ENCODE results near the gene TEX13A. TPM values are rescaled to one million over a fixed set of nuclear protein-coding genes. Genes with fewer than 3 reads are reported as not detected.

The TEX13A gene
- total RNA-seq, 1 donor from 2014 or later: not detected

DNA sequence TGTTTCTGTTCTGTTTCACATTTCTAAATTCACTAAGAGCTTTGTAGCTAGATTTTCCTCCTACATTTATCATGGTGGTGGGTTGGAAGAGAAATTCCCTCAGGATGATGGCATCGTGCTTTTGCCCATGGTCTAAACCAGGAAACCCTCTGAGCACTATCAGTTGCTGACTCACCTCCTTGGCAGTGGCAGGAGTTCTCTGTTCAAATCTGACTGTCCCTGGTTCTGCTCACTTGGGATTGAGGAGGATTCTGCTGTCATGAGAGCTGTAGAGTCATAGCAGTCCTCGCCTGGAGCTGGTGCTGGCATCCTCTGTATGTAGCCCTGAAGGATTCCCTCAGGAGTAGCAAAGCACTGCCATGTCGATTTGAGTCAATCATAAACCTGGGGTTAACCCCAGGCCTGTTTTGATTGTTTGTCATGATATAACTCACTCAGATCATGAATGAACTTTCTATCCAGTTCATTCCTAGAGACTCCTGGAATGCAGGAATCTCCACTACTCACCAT, 9.4 kb downstream of the TEX13A start:
- Mint-ChIP-seq H3K36me3 (ENCODE audit: unreplicated experiment) (no peaks in the 10 kb centered on the region), H3K27ac (ENCODE audit: unreplicated experiment) (no peak overlapping the region), H3K9me3 (ENCODE audit: unreplicated experiment) (peaks cover 12% of the 10 kb centered on the region), H3K4me1 (ENCODE audit: unreplicated experiment) (no peaks in the 10 kb centered on the region), H3K4me3 (ENCODE audit: unreplicated experiment) (no peak overlapping the region), H3K27me3 (ENCODE audit: unreplicated experiment) (peaks cover 5% of the 10 kb centered on the region)
- TF ChIP-seq, protein P1, sequence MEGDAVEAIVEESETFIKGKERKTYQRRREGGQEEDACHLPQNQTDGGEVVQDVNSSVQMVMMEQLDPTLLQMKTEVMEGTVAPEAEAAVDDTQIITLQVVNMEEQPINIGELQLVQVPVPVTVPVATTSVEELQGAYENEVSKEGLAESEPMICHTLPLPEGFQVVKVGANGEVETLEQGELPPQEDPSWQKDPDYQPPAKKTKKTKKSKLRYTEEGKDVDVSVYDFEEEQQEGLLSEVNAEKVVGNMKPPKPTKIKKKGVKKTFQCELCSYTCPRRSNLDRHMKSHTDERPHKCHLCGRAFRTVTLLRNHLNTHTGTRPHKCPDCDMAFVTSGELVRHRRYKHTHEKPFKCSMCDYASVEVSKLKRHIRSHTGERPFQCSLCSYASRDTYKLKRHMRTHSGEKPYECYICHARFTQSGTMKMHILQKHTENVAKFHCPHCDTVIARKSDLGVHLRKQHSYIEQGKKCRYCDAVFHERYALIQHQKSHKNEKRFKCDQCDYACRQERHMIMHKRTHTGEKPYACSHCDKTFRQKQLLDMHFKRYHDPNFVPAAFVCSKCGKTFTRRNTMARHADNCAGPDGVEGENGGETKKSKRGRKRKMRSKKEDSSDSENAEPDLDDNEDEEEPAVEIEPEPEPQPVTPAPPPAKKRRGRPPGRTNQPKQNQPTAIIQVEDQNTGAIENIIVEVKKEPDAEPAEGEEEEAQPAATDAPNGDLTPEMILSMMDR (IDR thresholded peaks at IDR 0.05): no peak
- DNase-seq (ENCODE audit: extremely low spot score, unreplicated experiment): no peak

DNA sequence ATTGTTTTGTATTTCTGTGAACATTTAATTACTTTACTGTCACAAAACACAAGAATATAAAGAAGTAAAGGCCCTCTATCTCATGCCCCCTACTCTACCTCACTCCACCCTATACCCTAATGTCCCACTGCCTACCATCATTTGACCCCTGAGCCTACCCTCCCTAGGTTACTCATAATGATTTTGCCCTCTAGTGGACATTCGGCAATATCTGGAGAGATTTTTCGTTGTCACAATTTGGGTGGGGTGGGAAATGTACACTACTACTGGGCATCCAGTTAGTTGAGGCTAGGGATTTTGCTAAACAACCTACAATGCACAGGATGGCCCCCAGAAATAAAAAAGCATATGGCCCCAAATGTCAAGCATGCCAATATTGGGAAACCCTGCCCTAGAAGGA, 10.2 kb downstream of the TEX13A start:
- Mint-ChIP-seq H3K4me1 (ENCODE audit: unreplicated experiment) (no peaks in the 10 kb centered on the region), H3K9me3 (ENCODE audit: unreplicated experiment) (peaks cover 7% of the 10 kb centered on the region), H3K4me3 (ENCODE audit: unreplicated experiment) (no peak overlapping the region), H3K27me3 (ENCODE audit: unreplicated experiment) (peaks cover 5% of the 10 kb centered on the region), H3K27ac (ENCODE audit: unreplicated experiment) (no peak overlapping the region), H3K36me3 (ENCODE audit: unreplicated experiment) (no peaks in the 10 kb centered on the region)
- DNase-seq (ENCODE audit: extremely low spot score, unreplicated experiment): no peak
- TF ChIP-seq, protein P1 (IDR thresholded peaks at IDR 0.05): no peak

DNA sequence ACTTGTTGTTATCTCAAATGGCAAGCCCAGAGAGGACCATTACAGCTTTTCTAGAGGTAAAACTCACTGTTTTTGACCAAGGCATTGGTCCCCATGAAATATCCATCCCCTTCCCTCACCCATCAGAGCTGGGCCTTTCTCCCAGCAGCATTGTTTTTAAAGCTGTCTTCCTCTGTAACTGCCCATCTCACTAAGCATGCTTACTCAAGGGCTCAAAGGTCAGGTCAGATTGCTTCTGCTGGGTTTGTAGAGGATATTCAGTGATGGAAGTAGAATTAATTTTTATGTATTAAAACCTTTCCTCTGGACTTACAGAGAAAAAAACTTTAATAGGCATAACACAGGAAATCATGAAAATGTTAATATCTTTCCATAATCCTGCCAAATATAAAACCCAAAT, 11.1 kb downstream of the TEX13A start:
- H3K36me3 Mint-ChIP-seq (ENCODE audit: unreplicated experiment): no peaks in the 10 kb centered on the region
- TF ChIP-seq, protein P1 (IDR thresholded peaks at IDR 0.05): no peak
- peaks cover 3% of the 10 kb centered on the region for H3K27me3 Mint-ChIP-seq (ENCODE audit: unreplicated experiment)
- DNase-seq (ENCODE audit: extremely low spot score, unreplicated experiment): no peak
- H3K27ac Mint-ChIP-seq (ENCODE audit: unreplicated experiment): no peak overlapping the region
- H3K4me3 Mint-ChIP-seq (ENCODE audit: unreplicated experiment): no peak overlapping the region
- no peaks in the 10 kb centered on the region for H3K4me1 Mint-ChIP-seq (ENCODE audit: unreplicated experiment)
- no peaks in the 10 kb centered on the region for H3K9me3 Mint-ChIP-seq (ENCODE audit: unreplicated experiment)

DNA sequence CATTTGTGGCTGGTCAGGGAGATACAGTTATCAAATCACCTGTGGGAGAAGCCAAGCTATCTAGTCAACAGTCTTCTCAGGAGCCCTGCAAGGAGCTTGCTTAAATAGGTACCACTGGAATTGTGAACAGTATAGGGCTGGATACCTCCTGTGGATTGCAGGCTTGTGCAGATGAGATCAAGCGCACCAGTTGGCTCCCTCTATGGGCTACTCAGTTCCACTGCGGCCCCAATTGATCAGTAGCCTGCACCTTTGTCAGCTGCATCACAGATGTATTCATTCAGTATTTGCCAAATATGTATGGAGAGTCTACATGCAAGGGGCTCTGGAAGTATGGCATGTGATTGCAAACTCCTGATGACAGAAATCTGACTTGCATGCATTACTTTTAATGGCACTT, 28.6 kb downstream of the TEX13A start:
- DNase-seq (ENCODE audit: extremely low spot score, unreplicated experiment): no peak
- Mint-ChIP-seq H3K27ac (ENCODE audit: unreplicated experiment) (no peak overlapping the region), H3K4me3 (ENCODE audit: unreplicated experiment) (no peak overlapping the region), H3K27me3 (ENCODE audit: unreplicated experiment) (peaks cover 6% of the 10 kb centered on the region), H3K9me3 (ENCODE audit: unreplicated experiment) (no peaks in the 10 kb centered on the region), H3K4me1 (ENCODE audit: unreplicated experiment) (no peaks in the 10 kb centered on the region), H3K36me3 (ENCODE audit: unreplicated experiment) (no peaks in the 10 kb centered on the region)
- TF ChIP-seq, protein P1 (IDR thresholded peaks at IDR 0.05): peak; percentile 47

DNA sequence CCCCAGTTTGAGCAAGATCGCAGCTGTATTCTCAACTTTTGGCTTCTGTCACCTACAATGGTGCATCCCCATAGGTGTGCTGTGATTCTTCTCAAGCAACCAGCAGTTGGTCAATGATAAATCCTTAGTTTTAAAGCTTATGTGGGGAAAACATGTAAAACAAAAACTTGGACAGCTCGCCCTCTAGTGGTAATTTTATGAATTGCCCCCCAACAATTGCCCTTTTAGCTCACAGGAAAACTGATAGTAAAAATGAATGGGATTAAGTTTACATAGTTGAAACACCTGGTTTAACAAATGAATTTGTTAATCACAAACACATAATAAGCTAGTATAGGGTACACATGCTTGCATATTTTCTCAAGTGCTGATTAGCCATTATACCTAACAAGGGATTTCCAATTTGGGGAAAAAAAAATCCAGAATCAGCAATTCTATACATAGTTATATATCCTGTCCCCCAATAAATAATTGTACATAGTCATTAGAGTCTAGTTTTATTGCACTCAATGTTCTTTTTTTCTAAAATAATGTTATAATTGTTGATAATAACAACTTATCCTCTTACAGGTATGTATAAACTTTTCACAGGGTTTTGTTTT, 30.1 kb downstream of the TEX13A start:
- no peaks in the 10 kb centered on the region for H3K4me1 Mint-ChIP-seq (ENCODE audit: unreplicated experiment)
- H3K27ac Mint-ChIP-seq (ENCODE audit: unreplicated experiment): no peak overlapping the region
- TF ChIP-seq, protein P1 (IDR thresholded peaks at IDR 0.05): peak; percentile 72
- no peaks in the 10 kb centered on the region for H3K9me3 Mint-ChIP-seq (ENCODE audit: unreplicated experiment)
- H3K36me3 Mint-ChIP-seq (ENCODE audit: unreplicated experiment): no peaks in the 10 kb centered on the region
- DNase-seq (ENCODE audit: extremely low spot score, unreplicated experiment): no peak
- peaks cover 6% of the 10 kb centered on the region for H3K27me3 Mint-ChIP-seq (ENCODE audit: unreplicated experiment)
- H3K4me3 Mint-ChIP-seq (ENCODE audit: unreplicated experiment): no peak overlapping the region
